ENCODE results near the gene ANP32E. TPM values are rescaled to one million over a fixed set of nuclear protein-coding genes. Genes with fewer than 3 reads are reported as not detected.

The ANP32E gene
- total and polyA plus RNA-seq, 2 of the 13 experiments (the other 11 are each of a cell fraction or from before 2014, with no cell fraction given), result 10.3 to 53.0 TPM

- Histone ChIP-seq H3K4me2 (ENCODE audit: low read depth, low read length) (no peak overlapping the region), H3K27ac (ENCODE audit: extremely low read length, insufficient read depth, low read length) (no peak overlapping the region), H2AFZ (ENCODE audit: low read length) (no peak overlapping the region), H4K20me1 (ENCODE audit: insufficient read depth, low read length) (no peaks in the 10 kb centered on the region), H3K4me1 (ENCODE audit: insufficient read depth, low read length) (peaks cover 34% of the 10 kb centered on the region), H3K27me3 (ENCODE audit: control insufficient read depth in 1 of 2, insufficient read depth in 2 of 2, low read length in 2 of 2) (0 out of 5 replicates have a peak, but pooled peaks cover 0 to 5% of the 10 kb centered on the region in 2 experiments), H3K36me3 (replicated peaks in 1 of 2; ENCODE audit: control insufficient read depth in 1 of 2, insufficient read depth in 2 of 2, low read length in 2 of 2) (no peaks in the 10 kb centered on the region), H3K79me2 (ENCODE audit: insufficient read depth, low read length) (no peaks in the 10 kb centered on the region), H3K9me3 (ENCODE audit: low read length) (no peaks in the 10 kb centered on the region), H3K9ac (ENCODE audit: insufficient read depth, low read depth, low read length) (no peak overlapping the region), H3K4me3 (replicated peaks in 1 of 3; ENCODE audit: insufficient read depth in 1 of 3, low read depth in 2 of 3, low read length in 3 of 3) (no peak overlapping the region)
- ATAC-seq (no peak), DNase-seq (ENCODE audit: low spot score) (no peak), FAIRE-seq (no peak)
- intact Hi-C loops (cut with micrococcal nuclease; ENCODE audit: unreplicated experiment), result no loop called here
- BruUV-seq (replicated peaks), result no TSS peak
- in situ Hi-C loops (cut with HindIII; ENCODE audit: extremely low pct_ligation_motif_present, low pct_unique_long_range_greater_than_20kb), result no loop called here
- WGBS (ENCODE audit: low lambda C conversion rate), result 54% methylated on average over 11 of the region's 11 CpGs
- ChIA-PET CTCF (ENCODE audit: low intra/inter-chr PET ratio, low total read pairs) (no interaction called here), POLR2A (no interaction called here)
- no peak for TF ChIP-seq AHDC1 (CRISPR knock-in tag; IDR thresholded peaks at IDR 0.05; ENCODE audit: borderline replicate concordance)
- TF ChIP-seq CAMTA2 (CRISPR knock-in tag; IDR thresholded peaks at IDR 0.05; ENCODE audit: borderline replicate concordance), result no peak
- no peak for TF ChIP-seq PRDM10 (CRISPR knock-in tag; IDR thresholded peaks at IDR 0.05; ENCODE audit: low read depth)
- TF ChIP-seq ZFAT (CRISPR knock-in tag; conservative IDR thresholded peaks at IDR 0.05), result no peak
- TF ChIP-seq CC2D1A (CRISPR knock-in tag; IDR thresholded peaks at IDR 0.05), result no peak
- TF ChIP-seq ARID4A (CRISPR knock-in tag; IDR thresholded peaks at IDR 0.05; ENCODE audit: borderline replicate concordance), result no peak
- TF ChIP-seq NPAS2 (CRISPR knock-in tag; IDR thresholded peaks at IDR 0.05; ENCODE audit: borderline replicate concordance), result no peak
Measured at GRCh38 chr1:150182247-150182646, 53.7 kb downstream of the ANP32E start.
